ENCODE results near the gene IL1RL2.

The IL1RL2 gene

GRCh38 chr2:102253753-102254150, 66.9 kb downstream of the IL1RL2 start:
- no peak for ATAC-seq
- TF ChIP-seq SNAI2 (CRISPR knock-in tag; IDR thresholded peaks at IDR 0.05) = no peak
- no peak for TF ChIP-seq CREB5 (CRISPR knock-in tag; IDR thresholded peaks at IDR 0.05; ENCODE audit: low read depth)
- TF ChIP-seq TOX (CRISPR knock-in tag; IDR thresholded peaks at IDR 0.05; ENCODE audit: borderline replicate concordance) = no peak
- TF ChIP-seq ZNF8 (CRISPR knock-in tag; IDR thresholded peaks at IDR 0.05) = no peak
- TF ChIP-seq ZFP30 (CRISPR knock-in tag; IDR thresholded peaks at IDR 0.05) = no peak
- no peak for TF ChIP-seq OSR1 (CRISPR knock-in tag; IDR thresholded peaks at IDR 0.05)
- TF ChIP-seq CSDC2 (CRISPR knock-in tag; IDR thresholded peaks at IDR 0.05) = no peak
- no peak for TF ChIP-seq ZFP3 (CRISPR knock-in tag; IDR thresholded peaks at IDR 0.05)
- no peak for TF ChIP-seq GLIS3 (CRISPR knock-in tag; IDR thresholded peaks at IDR 0.05)
- TF ChIP-seq TCF4 (CRISPR knock-in tag; IDR thresholded peaks at IDR 0.05; ENCODE audit: borderline replicate concordance) = no peak
- no peak for TF ChIP-seq CSRNP3 (CRISPR knock-in tag; IDR thresholded peaks at IDR 0.05)
- no peak for TF ChIP-seq POU6F1 (CRISPR knock-in tag; IDR thresholded peaks at IDR 0.05; ENCODE audit: borderline replicate concordance, low read depth)
- TF ChIP-seq PPARA (CRISPR knock-in tag; IDR thresholded peaks at IDR 0.05; ENCODE audit: borderline replicate concordance) = no peak
- no peak for TF ChIP-seq ARNTL (CRISPR knock-in tag; IDR thresholded peaks at IDR 0.05; ENCODE audit: borderline replicate concordance, low read depth)
- no peak for TF ChIP-seq RARB (CRISPR knock-in tag; IDR thresholded peaks at IDR 0.05)
- no peak for TF ChIP-seq PATZ1 (CRISPR knock-in tag; IDR thresholded peaks at IDR 0.05; ENCODE audit: borderline replicate concordance)
- no peak for TF ChIP-seq ZNF70 (CRISPR knock-in tag; IDR thresholded peaks at IDR 0.05)

GRCh38 chr2:102256276-102256675, 69.5 kb downstream of the IL1RL2 start:
- TF ChIP-seq ZNF70 (CRISPR knock-in tag; IDR thresholded peaks at IDR 0.05) (no peak), BACH2 (CRISPR knock-in tag; IDR thresholded peaks at IDR 0.05; ENCODE audit: borderline replicate concordance) (no peak), ZFP30 (CRISPR knock-in tag; IDR thresholded peaks at IDR 0.05) (no peak), ZNF8 (CRISPR knock-in tag; IDR thresholded peaks at IDR 0.05) (no peak), ISL1 (CRISPR knock-in tag; IDR thresholded peaks at IDR 0.05) (no peak), ESRRG (CRISPR knock-in tag; IDR thresholded peaks at IDR 0.05) (no peak), TOX (CRISPR knock-in tag; IDR thresholded peaks at IDR 0.05; ENCODE audit: borderline replicate concordance) (no peak), PATZ1 (CRISPR knock-in tag; IDR thresholded peaks at IDR 0.05; ENCODE audit: borderline replicate concordance) (no peak)
- no peak for ATAC-seq

GRCh38 chr2:102256874-102257462, 70.1 kb downstream of the IL1RL2 start:
- no peak for TF ChIP-seq POU6F1 (CRISPR knock-in tag; IDR thresholded peaks at IDR 0.05; ENCODE audit: borderline replicate concordance, low read depth)
- no peak for TF ChIP-seq ZNF8 (CRISPR knock-in tag; IDR thresholded peaks at IDR 0.05)
- no peak for TF ChIP-seq ISL1 (CRISPR knock-in tag; IDR thresholded peaks at IDR 0.05)
- TF ChIP-seq ZFP30 (CRISPR knock-in tag; IDR thresholded peaks at IDR 0.05) = no peak
- TF ChIP-seq ZC3H10 (CRISPR knock-in tag; IDR thresholded peaks at IDR 0.05) = no peak
- no peak for TF ChIP-seq ESRRG (CRISPR knock-in tag; IDR thresholded peaks at IDR 0.05)
- no peak for TF ChIP-seq ARNTL (CRISPR knock-in tag; IDR thresholded peaks at IDR 0.05; ENCODE audit: borderline replicate concordance, low read depth)
- TF ChIP-seq PATZ1 (CRISPR knock-in tag; IDR thresholded peaks at IDR 0.05; ENCODE audit: borderline replicate concordance) = no peak
- TF ChIP-seq CSDC2 (CRISPR knock-in tag; IDR thresholded peaks at IDR 0.05) = no peak
- TF ChIP-seq TOX (CRISPR knock-in tag; IDR thresholded peaks at IDR 0.05; ENCODE audit: borderline replicate concordance) = no peak
- no peak for ATAC-seq

Measured in SK-N-SH treated with all-trans-retinoic acid at 6 μM for 48 hours (cell line).